Gastroesophageal sphincter (tissue), 3 donors: ENCODE results near the gene C3orf70.

Source experiments
- POLR2A ChIP-seq, 2 donors: fragments of 450-650 bp; IDR thresholded peaks; one replicate each; pipeline ENCODE4 v1.6.1; 2017; ENCODE audit warnings: antibody characterized with exemption in 2 of 2, mild to moderate bottlenecking in 2 of 2, moderate library complexity in 1 of 2
- POLR2AphosphoS5 ChIP-seq: sonication (generic); formaldehyde crosslinking; IDR thresholded peaks from one replicate; pipeline ENCODE4 v1.6.1; 2017; ENCODE audit warnings: antibody characterized with exemption
- TF ChIP-seq, protein P1 (sequence below), 4 experiments: fragments of 200-600 bp in 2 of 4; fragments of 450-650 bp in 2 of 4; sonication (generic) in 1 of 4; IDR thresholded peaks; one replicate each; pipeline ENCODE4 v1.5.1; 2017 to 2019; ENCODE audit warnings: antibody characterized with exemption in 4 of 4, mild to moderate bottlenecking in 2 of 4, moderate library complexity in 2 of 4

DNA sequence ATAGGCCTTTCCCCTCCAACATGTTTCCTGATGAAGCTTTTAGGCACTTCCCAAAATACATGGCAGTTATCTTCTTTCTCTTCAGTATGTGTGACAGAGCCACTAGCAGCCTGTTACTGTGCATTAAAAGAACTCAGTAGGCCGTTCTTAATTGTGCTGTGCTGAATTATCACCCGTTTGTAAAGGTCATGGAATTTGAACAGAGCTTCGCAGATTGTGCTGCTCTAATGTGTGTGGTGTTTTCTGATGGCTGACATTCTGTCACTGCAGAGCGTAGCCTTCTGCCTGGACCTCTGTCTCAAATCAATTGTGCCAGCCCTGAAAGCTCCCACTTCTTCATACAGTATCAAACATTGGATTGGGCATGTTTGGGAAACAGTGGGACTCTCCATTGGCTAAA is 111.3 kb downstream of the C3orf70 start:
- TF ChIP-seq POLR2A (IDR thresholded peaks at IDR 0.05) = no peak
- TF ChIP-seq, protein P1, sequence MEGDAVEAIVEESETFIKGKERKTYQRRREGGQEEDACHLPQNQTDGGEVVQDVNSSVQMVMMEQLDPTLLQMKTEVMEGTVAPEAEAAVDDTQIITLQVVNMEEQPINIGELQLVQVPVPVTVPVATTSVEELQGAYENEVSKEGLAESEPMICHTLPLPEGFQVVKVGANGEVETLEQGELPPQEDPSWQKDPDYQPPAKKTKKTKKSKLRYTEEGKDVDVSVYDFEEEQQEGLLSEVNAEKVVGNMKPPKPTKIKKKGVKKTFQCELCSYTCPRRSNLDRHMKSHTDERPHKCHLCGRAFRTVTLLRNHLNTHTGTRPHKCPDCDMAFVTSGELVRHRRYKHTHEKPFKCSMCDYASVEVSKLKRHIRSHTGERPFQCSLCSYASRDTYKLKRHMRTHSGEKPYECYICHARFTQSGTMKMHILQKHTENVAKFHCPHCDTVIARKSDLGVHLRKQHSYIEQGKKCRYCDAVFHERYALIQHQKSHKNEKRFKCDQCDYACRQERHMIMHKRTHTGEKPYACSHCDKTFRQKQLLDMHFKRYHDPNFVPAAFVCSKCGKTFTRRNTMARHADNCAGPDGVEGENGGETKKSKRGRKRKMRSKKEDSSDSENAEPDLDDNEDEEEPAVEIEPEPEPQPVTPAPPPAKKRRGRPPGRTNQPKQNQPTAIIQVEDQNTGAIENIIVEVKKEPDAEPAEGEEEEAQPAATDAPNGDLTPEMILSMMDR (IDR thresholded peaks at IDR 0.05) = no peak
- no peak for TF ChIP-seq POLR2AphosphoS5
